Endothelial cell of umbilical vein (primary cell): ENCODE data around the gene GPANK1.

Experiments
- CTCF ChIP-seq, 2 donors: IDR thresholded peaks; 1 replicate in 1 of 2; 2 replicates in 1 of 2; pipeline ENCODE4 v1.5.1; 2011; ENCODE audit warnings: low read length in 2 of 2, mild to moderate bottlenecking in 2 of 2, moderate library complexity in 2 of 2, control low read depth in 1 of 2, inconsistent platforms in 1 of 2, low read depth in 1 of 2; ENCODE audit not compliant: insufficient read depth in 1 of 2; ENCODE audit errors: extremely low read depth in 1 of 2
- EZH2 ChIP-seq: IDR thresholded peaks from 2 replicates; pipeline ENCODE4 v1.6.1; 2012; ENCODE audit warnings: borderline replicate concordance, low read depth, mild to moderate bottlenecking, moderate library complexity, low read length, inconsistent platforms; ENCODE audit not compliant: severe bottlenecking
- FOS ChIP-seq: IDR thresholded peaks from 2 replicates; pipeline ENCODE4 v1.6.1; 2011; ENCODE audit warnings: mild to moderate bottlenecking, low read length, moderate library complexity, borderline replicate concordance; ENCODE audit not compliant: insufficient read depth
- GATA2 ChIP-seq: IDR thresholded peaks from 2 replicates; pipeline ENCODE4 v1.7.0; 2011; ENCODE audit warnings: low read depth, mild to moderate bottlenecking, moderate library complexity, mixed read lengths, low read length; ENCODE audit not compliant: insufficient read length, insufficient read depth
- JUN ChIP-seq: IDR thresholded peaks from 2 replicates; pipeline ENCODE4 v1.6.1; 2011; ENCODE audit warnings: borderline replicate concordance, low read depth; ENCODE audit not compliant: insufficient read length, insufficient read depth
- MAX ChIP-seq: IDR thresholded peaks from 2 replicates; pipeline ENCODE4 v1.6.1; 2011; ENCODE audit not compliant: insufficient read depth, insufficient read length
- MYC ChIP-seq: IDR thresholded peaks from one replicate; pipeline ENCODE4 v1.6.1; 2011; ENCODE audit warnings: mild to moderate bottlenecking, low read depth, low read length
- POLR2A ChIP-seq: IDR thresholded peaks from 2 replicates; pipeline ENCODE4 v1.6.1; 2012; ENCODE audit warnings: low read depth, mild to moderate bottlenecking, control low read depth, low read length
- POLR2AphosphoS5 ChIP-seq: IDR thresholded peaks from 2 replicates; pipeline ENCODE4 v1.6.1; 2012; ENCODE audit warnings: low read depth, mild to moderate bottlenecking, control low read depth, low read length, moderate library complexity; ENCODE audit not compliant: insufficient read depth

GRCh38 chr6:31687860-31688693, 23.3 kb upstream of the GPANK1 start:
- TF ChIP-seq CTCF (IDR thresholded peaks at IDR 0.05; ENCODE audit: extremely low read depth in 1 of 2, insufficient read depth in 1 of 2, low read depth in 1 of 2, low read length in 2 of 2) (no peak), FOS (no peak), POLR2A (no peak), POLR2AphosphoS5 (no peak), MAX (no peak), MYC (no peak), EZH2 (no peak), JUN (no peak), GATA2 (no peak)
